Activated effector memory CD4-positive, alpha-beta T cell treated with Interleukin-2 at 50 U/mL for 16 hours (primary cell): Measurements from ENCODE around the gene PPARA.
A peak's percentile ranks its signal among the peaks of the same experiment; 100 is the strongest.
"Not testable (repeated sequence)": the region's sequence is repeated elsewhere in the genome, so short reads cannot be mapped to it uniquely, and the experiment has no call there.

Experiments
- DNase-seq: peaks from one replicate; pipeline ENCODE4 v3.0.0-alpha.2; 2020

Gene PPARA

GRCh38 chr22:46251266-46251665 lies 100.9 kb downstream of the PPARA start:
- DNase-seq: no peak

GRCh38 chr22:46251816-46252380 lies 101.6 kb downstream of the PPARA start:
- DNase-seq: no peak

DNA sequence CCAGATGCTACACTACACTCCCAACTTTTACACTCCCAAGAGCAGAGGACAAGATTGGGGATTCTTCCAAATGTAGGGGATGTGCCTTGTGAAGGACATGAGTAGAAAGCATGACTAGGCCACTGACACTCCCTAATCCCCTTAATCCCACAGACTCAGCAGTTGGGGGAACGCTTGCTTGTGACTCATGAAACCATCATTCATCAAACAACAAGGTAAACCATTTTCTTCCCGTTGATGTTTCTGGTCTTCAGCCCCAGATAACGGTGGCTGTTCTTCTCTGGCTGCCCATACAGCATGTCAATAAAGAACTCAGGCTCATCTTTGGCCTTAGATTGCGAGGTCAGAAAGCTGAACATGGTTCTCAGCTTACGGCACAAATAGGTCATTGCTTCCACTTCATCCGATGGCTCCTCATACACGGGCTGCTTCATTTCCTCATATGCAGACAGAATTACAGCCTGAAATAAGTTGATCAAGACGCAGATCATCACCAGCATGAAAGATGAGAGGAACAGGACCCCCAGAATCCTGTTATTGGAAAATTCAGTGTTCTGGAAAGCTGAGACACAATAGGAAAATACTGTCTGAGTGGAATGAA lies 106.1 kb downstream of the PPARA start:
- DNase-seq: no peak

DNA sequence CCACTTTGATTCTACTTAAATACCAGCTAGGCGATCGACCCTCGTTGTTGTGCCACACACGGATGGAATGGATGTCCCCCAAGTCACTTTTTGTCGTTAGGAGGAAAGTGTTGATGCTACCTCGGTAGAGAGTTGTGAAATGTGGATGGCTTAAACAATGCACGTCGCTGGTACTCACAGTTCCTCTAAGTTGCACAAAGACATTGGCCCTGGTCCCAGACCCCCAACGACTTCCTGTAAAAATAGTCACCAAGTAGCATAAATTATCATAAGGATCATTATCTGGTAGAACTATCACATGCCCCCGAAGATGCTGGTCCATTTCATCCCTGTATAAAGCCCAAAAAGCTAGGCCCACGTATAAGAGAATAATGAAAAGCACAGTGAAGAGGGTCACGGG lies 109.0 kb downstream of the PPARA start:
- no peak for DNase-seq

- no peak for DNase-seq
Measured at GRCh38 chr22:46260038-46260437, 109.7 kb downstream of the PPARA start.

DNA sequence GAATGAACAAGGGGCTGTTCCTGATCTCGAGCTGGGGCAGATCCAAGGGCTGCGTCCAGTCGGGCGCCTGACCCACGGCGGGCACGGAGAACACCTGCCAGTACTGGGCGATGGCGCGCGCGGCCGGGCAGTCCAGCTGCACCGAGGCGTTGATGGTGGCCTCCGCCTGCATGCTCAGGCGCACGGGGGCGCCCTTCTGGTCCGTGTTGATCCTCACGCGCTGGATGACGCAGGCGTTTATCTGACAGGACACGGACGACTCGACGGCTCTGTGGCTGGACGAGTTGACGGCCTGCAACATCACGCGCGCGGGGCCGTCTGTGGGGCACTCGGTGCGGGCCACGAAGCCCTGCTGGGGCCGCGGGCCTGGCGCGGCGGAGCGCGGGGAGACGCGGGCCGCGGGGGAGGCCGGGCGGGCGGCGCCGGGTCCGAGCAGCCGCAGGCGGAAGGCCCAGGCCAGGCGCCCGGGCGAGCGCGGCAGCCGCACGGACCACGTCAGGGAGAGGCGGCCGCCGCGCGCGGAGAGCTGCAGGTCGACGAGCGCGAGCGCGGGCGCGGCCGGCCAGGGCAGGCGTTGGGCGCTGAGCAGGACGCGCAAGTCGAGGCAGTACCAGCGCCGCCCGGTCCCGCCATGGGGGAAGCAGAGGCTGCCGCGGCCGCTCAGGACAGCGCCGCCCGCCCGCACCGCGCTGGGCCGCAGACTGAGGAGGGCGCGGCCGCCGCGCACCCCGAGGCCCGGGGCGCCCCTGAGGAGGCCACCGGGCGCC lies 112.3 kb downstream of the PPARA start:
- DNase-seq: no peak

GRCh38 chr22:46263216-46263590 lies 112.9 kb downstream of the PPARA start, which contains the start of gene PKDREJ:
Gene PKDREJ (minus strand): TSS chr22:46263343. CDS start chr22:46263322, 21 bp downstream.
- DNase-seq: no peak

DNA sequence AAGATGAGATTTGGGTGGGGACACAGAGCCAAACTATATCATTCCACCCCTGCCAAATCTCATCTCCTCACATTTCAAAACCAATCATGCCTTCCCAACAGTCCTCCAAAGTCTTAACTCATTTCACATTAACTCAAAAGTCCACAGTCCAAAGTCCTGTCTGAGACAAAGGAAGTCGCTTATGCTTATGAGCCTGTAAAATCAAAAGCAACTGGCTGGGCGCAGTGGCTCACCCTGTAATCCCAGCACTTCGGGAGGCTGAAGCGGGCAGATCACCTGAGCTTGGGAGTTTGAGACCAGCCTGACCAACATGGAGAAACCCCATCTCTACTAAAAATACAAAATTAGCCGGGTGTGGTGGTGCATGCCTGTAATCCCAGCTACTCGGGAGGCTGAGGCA lies 114.2 kb downstream of the PPARA start:
- not testable (repeated sequence) for DNase-seq

DNA sequence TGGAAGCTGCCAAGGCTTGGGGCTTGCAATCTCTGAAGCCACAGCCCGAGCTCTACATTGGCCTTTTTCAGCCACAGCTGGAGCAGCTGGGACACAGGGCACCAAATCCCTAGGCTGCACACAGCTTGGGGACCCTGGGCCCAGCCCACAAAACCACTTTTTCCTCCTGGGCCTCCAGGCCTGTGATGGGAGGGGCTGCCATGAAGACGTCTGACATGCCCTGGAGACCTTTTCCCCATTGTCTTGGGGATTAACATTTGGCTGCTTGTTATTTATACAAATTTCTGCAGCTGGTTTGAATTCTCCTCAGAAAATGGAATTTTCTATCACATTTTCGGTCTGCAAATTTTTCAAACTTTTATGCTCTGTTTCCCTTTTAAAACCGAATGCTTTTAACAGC lies 115.3 kb downstream of the PPARA start:
- not testable (repeated sequence) for DNase-seq

- peak; percentile 43 for DNase-seq
Measured at GRCh38 chr22:46267431-46268279, 117.3 kb downstream of the PPARA start, which contains the start of gene TTC38. Gene TTC38 (plus strand): TSS chr22:46268008. CDS start chr22:46268040, 32 bp downstream.

DNA sequence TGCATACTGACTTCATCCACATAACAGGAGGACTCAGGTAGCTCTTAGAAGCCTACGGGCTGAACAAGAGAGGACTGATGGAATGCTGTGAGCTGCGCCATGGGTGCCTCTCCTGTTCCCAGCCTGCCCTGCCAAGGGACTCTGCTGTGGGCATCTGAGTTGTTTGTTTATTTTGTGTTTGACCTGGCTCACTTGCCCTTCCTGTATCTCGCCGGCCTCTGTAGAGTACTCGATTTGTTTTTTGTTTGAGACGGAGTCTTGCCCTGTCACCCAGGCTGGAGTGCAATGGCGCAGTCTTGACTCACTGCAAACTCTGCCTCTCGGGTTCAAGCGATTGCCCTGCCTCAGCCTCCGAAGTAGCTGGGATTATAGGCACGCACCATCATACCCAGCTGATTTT lies 119.2 kb downstream of the PPARA start:
- DNase-seq: no peak

- no peak for DNase-seq
Measured at GRCh38 chr22:46272196-46272595, 121.9 kb downstream of the PPARA start.

- DNase-seq: no peak
Measured at GRCh38 chr22:46272762-46273431, 122.6 kb downstream of the PPARA start.

GRCh38 chr22:46273432-46274148 lies 123.3 kb downstream of the PPARA start:
- no peak for DNase-seq

- no peak for DNase-seq
Measured at GRCh38 chr22:46274381-46274780, 124.1 kb downstream of the PPARA start.

GRCh38 chr22:46275455-46276122 lies 125.3 kb downstream of the PPARA start:
- no peak for DNase-seq

- DNase-seq: no peak
Measured at GRCh38 chr22:46276563-46276962, 126.2 kb downstream of the PPARA start.

- DNase-seq: no peak
Measured at GRCh38 chr22:46278656-46279645, 128.6 kb downstream of the PPARA start.

- no peak for DNase-seq
Measured at GRCh38 chr22:46280063-46280817, 129.9 kb downstream of the PPARA start.
